GM19240 (cell line): ENCODE measurements around the gene ERGIC1.

Experiments used
- DNase-seq: peaks from one replicate; pipeline ENCODE4 v3.0.0; 2011; ENCODE audit warnings: low spot score; ENCODE audit not compliant: insufficient read length

The ERGIC1 gene

GRCh38 chr5:172918421-172919371 lies 84.6 kb downstream of the ERGIC1 start:
- no peak for DNase-seq

DNA sequence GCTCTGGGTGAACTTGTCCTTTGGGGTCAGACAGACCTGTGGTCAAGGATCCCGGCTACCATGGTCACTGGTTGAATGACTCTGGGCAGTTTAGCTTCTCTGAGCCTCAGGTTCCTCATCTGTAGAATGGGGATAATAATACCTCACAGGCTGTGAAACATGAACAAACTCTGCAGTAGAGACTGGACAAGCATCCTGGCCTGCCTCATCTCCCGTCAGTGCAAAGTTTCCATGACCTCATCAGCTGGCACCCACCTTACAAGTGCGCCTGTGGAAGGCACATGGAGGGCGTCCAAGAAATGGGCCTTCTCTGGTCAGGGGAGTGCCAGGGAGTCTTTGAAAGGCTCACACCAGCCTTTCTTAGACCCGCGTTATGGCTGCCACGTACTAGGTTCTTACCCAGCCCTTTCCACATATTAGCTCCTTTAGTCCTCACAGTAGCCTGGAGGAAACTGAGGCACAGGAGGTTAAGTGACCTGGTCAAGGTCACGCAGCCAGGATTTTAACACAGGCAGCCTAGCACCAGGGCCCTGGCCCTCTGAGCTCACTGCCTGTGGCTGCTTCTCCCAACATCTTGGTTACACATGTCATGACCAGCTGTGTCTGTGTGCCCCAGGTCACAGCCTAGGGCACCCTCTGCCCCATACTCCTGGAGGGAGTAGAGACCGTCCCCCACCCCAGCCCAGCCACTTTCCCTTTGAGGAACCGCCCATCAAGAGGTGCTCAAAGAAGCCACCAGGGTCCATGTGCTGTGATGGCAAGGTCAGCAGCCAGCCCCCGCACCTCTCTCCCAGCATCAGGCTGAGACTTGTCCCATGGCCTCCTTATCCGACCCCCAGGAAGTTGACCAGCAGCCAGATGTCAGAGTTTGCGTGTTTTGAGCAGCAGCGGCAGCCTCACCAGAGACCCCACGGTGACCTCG lies 85.7 kb downstream of the ERGIC1 start:
- no peak for DNase-seq

- DNase-seq: no peak
Measured at GRCh38 chr5:172920447-172920849, 86.4 kb downstream of the ERGIC1 start.

DNA sequence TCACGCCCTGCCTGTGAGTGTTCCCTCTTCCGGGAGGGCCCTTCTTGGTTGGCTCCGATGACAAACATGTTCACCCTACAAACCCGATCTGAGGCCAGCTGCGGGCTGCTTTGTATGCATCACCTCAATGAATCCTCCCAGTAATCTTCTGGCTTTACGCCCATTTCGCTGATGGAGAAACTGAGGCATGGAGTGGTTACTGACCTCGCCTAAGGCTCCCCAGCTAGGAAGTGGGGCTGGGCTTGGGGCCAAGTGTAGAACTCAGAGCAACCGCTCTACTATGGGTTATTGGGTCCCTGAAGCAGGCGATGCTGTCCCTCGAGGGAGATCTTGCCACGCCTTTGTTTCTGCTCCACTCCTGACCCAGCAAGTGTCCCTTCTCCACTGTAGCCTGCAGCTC lies 86.9 kb downstream of the ERGIC1 start:
- no peak for DNase-seq

- DNase-seq: no peak
Measured at GRCh38 chr5:172921906-172922305, 87.9 kb downstream of the ERGIC1 start.

DNA sequence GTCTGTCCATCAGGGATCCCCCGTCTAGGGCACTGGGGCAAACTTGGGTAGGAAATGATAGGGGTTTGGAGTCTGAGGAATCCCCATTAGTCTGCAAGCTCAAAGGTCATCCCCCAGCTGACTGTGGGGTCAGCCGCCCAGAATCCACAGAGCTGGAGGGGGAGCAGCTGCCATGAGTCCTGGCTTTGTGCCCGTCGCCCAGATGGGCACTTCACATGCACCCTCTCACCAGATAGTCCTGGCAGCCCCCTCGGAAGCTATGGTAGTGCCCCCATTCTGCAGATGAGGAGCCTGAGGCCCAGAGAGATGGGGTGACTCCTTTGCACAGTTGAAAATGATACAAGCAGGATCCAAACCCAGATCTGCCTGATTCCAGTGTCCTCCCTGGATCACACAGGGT lies 89.5 kb downstream of the ERGIC1 start:
- no peak for DNase-seq

DNA sequence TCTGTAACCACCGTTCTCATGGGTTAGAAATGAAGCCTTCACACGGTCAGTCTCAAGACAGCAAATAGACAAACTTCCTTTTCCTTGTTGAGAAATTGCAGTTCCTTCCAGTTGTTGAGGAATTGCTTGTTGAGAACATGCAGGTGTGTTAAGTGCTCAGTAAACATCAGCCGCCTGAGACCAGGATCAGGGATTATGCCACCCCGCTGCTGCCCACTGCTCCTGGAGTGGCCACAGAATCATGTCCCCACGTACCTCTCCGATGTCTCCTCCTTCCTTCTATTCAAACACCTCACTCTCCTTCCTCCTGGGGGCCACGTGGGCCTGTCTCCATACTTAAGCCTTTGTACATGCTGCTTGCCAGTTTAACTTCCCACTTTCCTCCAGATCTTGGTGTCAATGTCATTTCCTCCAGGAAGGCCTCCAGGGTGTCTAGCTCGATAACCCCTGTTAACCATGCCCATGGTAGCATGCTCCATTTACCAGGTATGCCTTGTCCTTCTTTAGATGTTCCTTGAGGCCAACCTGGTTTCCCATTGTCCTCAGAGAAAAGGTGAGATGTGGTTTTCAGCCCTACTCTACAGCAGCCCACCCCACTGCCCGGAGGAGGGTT lies 91.4 kb downstream of the ERGIC1 start:
- DNase-seq: no peak

- DNase-seq: no peak
Measured at GRCh38 chr5:172926008-172926523, 92.0 kb downstream of the ERGIC1 start.

DNA sequence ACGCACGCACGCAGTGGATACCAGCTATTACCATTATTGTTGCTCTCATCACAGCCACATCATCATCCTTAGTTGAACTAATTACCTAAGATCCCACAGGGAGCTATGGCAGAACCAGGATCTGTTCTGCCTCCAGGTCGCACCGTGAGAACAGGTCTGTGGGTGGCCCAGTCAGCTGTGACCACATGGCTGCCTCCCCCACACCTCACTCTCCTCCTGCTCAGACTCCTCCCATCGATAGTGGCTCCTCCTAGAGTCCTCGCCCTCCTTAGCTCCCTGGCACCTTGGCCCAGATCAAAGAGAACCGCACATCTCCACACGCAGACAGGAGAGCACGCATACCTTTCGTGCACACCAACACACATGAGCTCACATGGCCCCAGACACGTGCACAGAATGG lies 92.7 kb downstream of the ERGIC1 start:
- DNase-seq: no peak

DNA sequence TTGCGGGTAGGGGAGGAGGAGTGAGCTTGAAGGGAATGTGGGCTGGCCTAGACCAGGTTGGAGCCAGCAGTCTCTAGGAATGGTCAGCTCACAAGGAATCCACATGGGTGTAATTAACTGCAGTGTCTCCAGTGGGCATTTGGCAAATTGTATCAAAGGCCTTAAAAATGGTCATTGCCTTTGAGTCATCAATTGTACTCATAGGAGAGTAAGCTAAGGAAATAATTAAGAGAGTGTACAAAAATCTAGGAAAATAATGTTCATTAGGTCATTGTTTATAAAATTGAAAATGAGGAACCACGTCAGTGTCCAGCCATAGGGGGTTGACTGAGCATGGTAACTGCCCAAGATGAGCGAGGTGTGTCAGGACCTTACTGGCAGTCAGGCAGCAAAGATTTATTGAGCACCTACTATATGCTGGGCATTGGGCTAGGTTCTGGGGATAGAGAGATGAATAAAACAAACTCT lies 95.4 kb downstream of the ERGIC1 start:
- no peak for DNase-seq

DNA sequence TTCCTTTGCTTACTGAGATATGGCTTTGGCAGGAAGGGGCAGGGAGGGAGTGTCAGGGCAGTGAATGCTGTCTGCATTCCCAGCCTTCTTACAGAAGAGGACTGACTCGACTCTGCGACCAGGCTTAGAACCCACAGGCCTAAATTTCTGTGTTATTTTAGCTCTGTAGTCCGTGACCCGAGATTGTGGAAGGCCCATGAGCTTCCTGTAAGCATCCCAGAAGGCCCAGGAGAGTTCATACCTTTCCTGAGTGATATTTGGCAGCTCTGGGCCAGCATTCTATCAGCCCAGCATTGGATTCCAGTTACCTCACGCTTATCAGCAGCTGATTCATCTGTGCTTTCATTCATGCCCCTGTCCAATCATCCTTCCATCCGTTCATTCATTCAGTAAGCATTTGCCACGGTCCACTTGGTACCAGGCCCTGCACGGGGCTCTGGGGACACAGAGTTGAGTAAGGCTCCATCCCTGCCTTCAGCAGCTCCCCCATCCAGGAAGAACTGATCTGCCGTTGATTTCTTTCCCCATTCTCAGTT lies 97.0 kb downstream of the ERGIC1 start:
- DNase-seq: peak; percentile 18

- DNase-seq: peak; percentile 83
Measured at GRCh38 chr5:172932313-172933017, 98.4 kb downstream of the ERGIC1 start.

DNA sequence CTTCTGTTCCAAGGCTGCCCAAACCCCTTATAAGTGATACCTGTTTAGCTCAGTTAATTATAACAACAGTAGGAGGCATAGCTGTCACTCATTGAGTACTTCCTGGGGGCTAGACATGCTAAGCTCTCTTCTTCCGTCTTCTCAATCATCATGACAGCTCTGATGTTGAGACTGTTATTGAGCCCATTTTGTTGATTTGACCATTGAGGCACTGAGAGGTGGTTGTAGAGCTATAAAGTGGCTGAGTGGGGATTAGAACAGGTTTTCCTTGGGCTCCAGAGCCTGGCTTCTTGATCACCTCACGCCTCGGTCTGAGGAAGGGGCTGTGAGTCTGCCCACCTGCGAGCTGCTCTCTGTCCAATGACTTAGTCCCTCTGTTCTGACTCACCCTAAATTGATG lies 99.2 kb downstream of the ERGIC1 start:
- no peak for DNase-seq

DNA sequence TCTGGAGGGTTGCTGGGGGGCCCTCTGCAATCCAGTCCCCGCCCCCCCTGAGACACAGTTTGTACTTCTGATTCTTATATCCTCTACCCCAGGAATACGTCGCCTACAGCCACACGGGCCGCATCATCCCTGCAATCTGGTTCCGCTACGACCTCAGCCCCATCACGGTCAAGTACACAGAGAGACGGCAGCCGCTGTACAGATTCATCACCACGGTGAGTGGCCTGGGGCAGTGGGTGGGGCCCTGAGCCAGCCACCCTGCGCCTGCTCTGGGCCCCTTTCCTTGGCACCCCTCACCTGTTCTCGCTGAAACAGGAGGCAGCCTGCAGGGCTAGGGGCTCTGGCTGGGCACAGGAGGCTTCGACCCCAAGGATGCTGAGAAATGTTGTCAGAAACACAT lies 101.0 kb downstream of the ERGIC1 start:
- DNase-seq: no peak

GRCh38 chr5:172936401-172936800 lies 102.3 kb downstream of the ERGIC1 start:
- DNase-seq: no peak

DNA sequence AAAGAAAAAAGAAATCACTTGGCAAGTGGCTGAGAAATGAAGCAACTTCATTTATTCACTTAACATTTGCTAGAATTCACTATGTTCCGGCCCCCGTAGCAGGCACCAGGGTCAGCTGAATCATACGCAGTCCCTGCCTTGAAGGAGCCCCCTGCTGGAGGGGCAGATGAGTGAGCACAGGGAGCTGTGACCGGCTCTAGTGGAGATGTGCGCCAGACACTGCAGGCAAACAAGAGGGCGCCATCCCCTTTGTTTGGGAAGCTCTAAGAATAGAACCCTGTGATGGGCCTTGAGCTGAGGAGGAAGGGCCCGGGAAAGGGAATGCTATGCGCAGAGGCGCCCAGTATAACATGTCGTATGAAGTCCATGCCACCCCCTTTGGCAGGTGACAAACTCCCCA lies 105.0 kb downstream of the ERGIC1 start:
- DNase-seq: no peak

DNA sequence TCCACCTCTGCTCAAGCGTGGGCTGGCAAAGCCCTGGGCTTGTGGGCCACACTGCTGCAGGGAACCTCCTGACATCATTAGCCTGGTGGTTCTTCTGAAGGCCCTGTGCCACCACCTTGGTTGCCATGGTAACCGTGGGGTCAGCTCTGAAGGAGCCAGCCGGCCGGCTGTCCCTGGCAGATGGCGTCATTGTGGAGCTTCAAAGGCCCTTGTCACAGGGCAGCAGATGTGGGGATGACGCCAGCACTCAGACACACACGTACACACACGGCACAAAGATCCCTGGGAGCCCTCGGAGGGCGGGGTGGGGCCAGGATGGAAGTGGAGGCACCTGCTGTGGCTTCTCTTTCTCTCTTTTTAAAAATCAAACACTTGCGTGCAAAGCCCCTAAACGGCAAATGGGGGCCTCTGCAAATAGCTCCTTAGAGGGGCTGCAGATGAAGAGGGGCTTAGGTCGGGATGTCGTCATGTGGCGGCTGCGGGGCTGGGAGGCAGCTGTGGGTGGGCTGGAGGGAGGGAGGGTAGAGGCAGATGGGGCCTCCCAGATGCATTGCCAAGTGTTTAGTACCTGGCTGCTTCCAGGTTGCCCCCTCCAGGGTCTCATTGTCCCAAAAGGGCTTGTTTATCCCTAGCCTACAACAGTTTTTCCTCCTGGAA lies 105.7 kb downstream of the ERGIC1 start:
- DNase-seq: no peak

- DNase-seq: no peak
Measured at GRCh38 chr5:172940268-172941066, 106.4 kb downstream of the ERGIC1 start.

GRCh38 chr5:172941067-172941516 lies 107.0 kb downstream of the ERGIC1 start:
- DNase-seq: no peak
